Endothelial cell of umbilical vein (primary cell): Measurements from ENCODE around the gene ARHGAP15. TPM values are rescaled to one million over a fixed set of nuclear protein-coding genes. Genes with fewer than 3 reads are reported as not detected.

ENCODE experiments used
- BruUV-seq: library from RNA; stranded (reverse); fragments of 400-500 nt; replicated peaks from 2 replicates; lab custom pipeline; 2021; lab: Mats Ljungman, UMichigan
- CTCF ChIA-PET: fragments of 300-600, 350-600 bp; sonication (Branson Sonifier 250); formaldehyde crosslinking; loops from one replicate; lab custom pipeline; 2021; ENCODE audit warnings: antibody characterized with exemption, inconsistent platforms; lab: Charles Lee
- POLR2A ChIA-PET: fragments of 300-600, 350-600 bp; sonication (Branson Sonifier 250); formaldehyde crosslinking; loops from one replicate; lab custom pipeline; 2021; ENCODE audit warnings: antibody characterized with exemption, inconsistent platforms; lab: Charles Lee
- DNase-seq: peaks from one replicate; pipeline ENCODE4 v3.0.0-alpha.2; 2011; ENCODE audit warnings: low read depth, low spot score
- FAIRE-seq: peaks from 2 replicates; lab custom pipeline; 2011; peaks lifted over from hg19 to GRCh38; lab: Jason Lieb, UNC
- H2AFZ ChIP-seq: 2 replicates; pipeline ENCODE4 v1.6.0; 2012; ENCODE audit warnings: low read depth, low read length, control low read depth, inconsistent platforms
- H3K27ac ChIP-seq: 2 replicates; pipeline ENCODE4 v1.5.1; 2011; ENCODE audit warnings: low read depth, mild to moderate bottlenecking, control low read depth, low read length, moderate library complexity; ENCODE audit not compliant: insufficient read depth
- H3K27me3 ChIP-seq, 2 experiments: 2 replicates each; pipeline versions ENCODE4 v1.6.0 to v1.6.1; 2011; ENCODE audit warnings: low read length in 2 of 2, mixed read lengths in 1 of 2; ENCODE audit not compliant: control insufficient read depth in 2 of 2, insufficient read depth in 2 of 2
- H3K36me3 ChIP-seq, 2 experiments: 2 replicates in 1 of 2; 3 replicates in 1 of 2; pipeline ENCODE4 v1.5.1; 2011; ENCODE audit warnings: low read length in 2 of 2, mild to moderate bottlenecking in 1 of 2, moderate library complexity in 1 of 2; ENCODE audit not compliant: control insufficient read depth in 2 of 2, insufficient read depth in 2 of 2; ENCODE audit errors: extremely low read depth in 1 of 2
- H3K4me1 ChIP-seq: 3 replicates; pipeline ENCODE4 v1.5.1; 2011; ENCODE audit warnings: mild to moderate bottlenecking, low read length; ENCODE audit not compliant: control insufficient read depth, insufficient read depth; ENCODE audit errors: extremely low read depth
- H3K4me2 ChIP-seq: 2 replicates; pipeline ENCODE4 v1.6.1; 2011; ENCODE audit warnings: low read length, control low read depth, mixed read lengths; ENCODE audit not compliant: insufficient read depth
- H3K4me3 ChIP-seq, 3 experiments: fragments of 200-600 bp in 1 of 3; sonication (generic), shearing (Covaris generic) in 1 of 3; replicated peaks in 1 of 3; 2 replicates each; pipeline ENCODE4 v1.5.1; 2011 to 2016; ENCODE audit warnings: control low read depth in 3 of 3, low read length in 3 of 3, mild to moderate bottlenecking in 2 of 3, inconsistent platforms in 1 of 3, low read depth in 1 of 3, moderate library complexity in 1 of 3; ENCODE audit not compliant: insufficient read depth in 1 of 3
- H3K79me2 ChIP-seq: 2 replicates; pipeline ENCODE4 v1.6.0; 2012; ENCODE audit warnings: low read length, inconsistent platforms; ENCODE audit not compliant: control insufficient read depth, insufficient read depth
- H3K9ac ChIP-seq: replicated peaks from 2 replicates; pipeline ENCODE3; 2011; ENCODE audit warnings: low read length, control low read depth; ENCODE audit not compliant: insufficient read depth; ENCODE audit errors: extremely low read depth
- H3K9me1 ChIP-seq: replicated peaks from 3 replicates; pipeline ENCODE4 v1.6.0; 2011; ENCODE audit warnings: mild to moderate bottlenecking, low read length; ENCODE audit not compliant: control insufficient read depth, insufficient read depth; ENCODE audit errors: extremely low read depth
- H3K9me3 ChIP-seq: replicated peaks from 2 replicates; pipeline ENCODE4 v1.5.1; 2012; ENCODE audit warnings: low read length, inconsistent platforms; ENCODE audit not compliant: control insufficient read depth, insufficient read depth
- H4K20me1 ChIP-seq: replicated peaks from 2 replicates; pipeline ENCODE3; 2011; ENCODE audit warnings: mild to moderate bottlenecking, low read length; ENCODE audit not compliant: control insufficient read depth, insufficient read depth; ENCODE audit errors: extremely low read depth
- CTCF ChIP-seq, 2 donors: IDR thresholded peaks; 1 replicate in 1 of 2; 2 replicates in 1 of 2; pipeline ENCODE4 v1.5.1; 2011; ENCODE audit warnings: low read length in 2 of 2, mild to moderate bottlenecking in 2 of 2, moderate library complexity in 2 of 2, control low read depth in 1 of 2, inconsistent platforms in 1 of 2, low read depth in 1 of 2; ENCODE audit not compliant: insufficient read depth in 1 of 2; ENCODE audit errors: extremely low read depth in 1 of 2
- EZH2 ChIP-seq: IDR thresholded peaks from 2 replicates; pipeline ENCODE4 v1.6.1; 2012; ENCODE audit warnings: borderline replicate concordance, low read depth, mild to moderate bottlenecking, moderate library complexity, low read length, inconsistent platforms; ENCODE audit not compliant: severe bottlenecking
- FOS ChIP-seq: IDR thresholded peaks from 2 replicates; pipeline ENCODE4 v1.6.1; 2011; ENCODE audit warnings: mild to moderate bottlenecking, low read length, moderate library complexity, borderline replicate concordance; ENCODE audit not compliant: insufficient read depth
- GATA2 ChIP-seq: IDR thresholded peaks from 2 replicates; pipeline ENCODE4 v1.7.0; 2011; ENCODE audit warnings: low read depth, mild to moderate bottlenecking, moderate library complexity, mixed read lengths, low read length; ENCODE audit not compliant: insufficient read length, insufficient read depth
- JUN ChIP-seq: IDR thresholded peaks from 2 replicates; pipeline ENCODE4 v1.6.1; 2011; ENCODE audit warnings: borderline replicate concordance, low read depth; ENCODE audit not compliant: insufficient read length, insufficient read depth
- MYC ChIP-seq: IDR thresholded peaks from one replicate; pipeline ENCODE4 v1.6.1; 2011; ENCODE audit warnings: mild to moderate bottlenecking, low read depth, low read length
- POLR2A ChIP-seq: IDR thresholded peaks from 2 replicates; pipeline ENCODE4 v1.6.1; 2012; ENCODE audit warnings: low read depth, mild to moderate bottlenecking, control low read depth, low read length
- POLR2AphosphoS5 ChIP-seq: IDR thresholded peaks from 2 replicates; pipeline ENCODE4 v1.6.1; 2012; ENCODE audit warnings: low read depth, mild to moderate bottlenecking, control low read depth, low read length, moderate library complexity; ENCODE audit not compliant: insufficient read depth
- dilution Hi-C: fragments of 300-500 bp; cut with MboI; formaldehyde crosslinking; loops from one replicate; pipeline ENCODE4 v1.15.0; 2019; ENCODE audit warnings: low sequenced_read_pairs; ENCODE audit not compliant: extremely low pct_ligation_motif_present
- intact Hi-C: fragments of 100-400 bp; cut with micrococcal nuclease; formaldehyde crosslinking; loops from one replicate; pipeline ENCODE4 v1.10.0; 2022
- polyA plus RNA-seq, 4 experiments: library from polyadenylated mRNA; depleted of rRNA in 3 of 4; stranded (reverse) in 3 of 4; unstranded in 1 of 4; fragments of >200 nt; gene quantifications; 2 replicates each; pipeline versions ENCODE4 v1.2.1 to v1.2.3, GENCODE V29; 2011 to 2012; ENCODE audit warnings: missing spikeins in 1 of 4
- total RNA-seq: library from RNA; stranded (reverse); gene quantifications from 2 replicates; pipeline ENCODE4 v1.2.3, GENCODE V29; 2021
- TF ChIP-seq, protein P1 (sequence below): IDR thresholded peaks from 2 replicates; pipeline ENCODE4 v1.6.1; 2011; ENCODE audit not compliant: insufficient read depth, insufficient read length

ARHGAP15 gene
- total and polyA plus RNA-seq, 2 donors (not counting 3 experiments of a cell fraction or from before 2014, with no cell fraction given): not detected

GRCh38 chr2:143533846-143534245, 404.6 kb downstream of the ARHGAP15 start:
- no peak overlapping the region for H2AFZ ChIP-seq
- no TSS peak for BruUV-seq
- no peaks in the 10 kb centered on the region for H3K9me3 ChIP-seq
- no peak overlapping the region for H3K4me3 ChIP-seq
- H3K4me1 ChIP-seq: no peaks in the 10 kb centered on the region
- H4K20me1 ChIP-seq: no peaks in the 10 kb centered on the region
- DNase-seq (no peak), FAIRE-seq (no peak)
- no peaks in the 10 kb centered on the region for H3K79me2 ChIP-seq
- intact Hi-C loops (no loop called here), dilution Hi-C loops (no loop called here)
- POLR2A ChIA-PET: no interaction called here
- no peaks in the 10 kb centered on the region for H3K9me1 ChIP-seq
- CTCF ChIA-PET: no interaction called here
- no peak overlapping the region for H3K4me2 ChIP-seq
- H3K9ac ChIP-seq: no peak overlapping the region
- TF ChIP-seq POLR2AphosphoS5 (no peak), MYC (no peak), JUN (no peak), EZH2 (no peak), FOS (no peak), GATA2 (no peak), CTCF (IDR thresholded peaks at IDR 0.05; ENCODE audit: extremely low read depth in 1 of 2, insufficient read depth in 1 of 2, low read depth in 1 of 2, low read length in 2 of 2) (no peak), POLR2A (no peak)
- TF ChIP-seq, protein P1, sequence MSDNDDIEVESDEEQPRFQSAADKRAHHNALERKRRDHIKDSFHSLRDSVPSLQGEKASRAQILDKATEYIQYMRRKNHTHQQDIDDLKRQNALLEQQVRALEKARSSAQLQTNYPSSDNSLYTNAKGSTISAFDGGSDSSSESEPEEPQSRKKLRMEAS: no peak
- H3K27me3 ChIP-seq: no peaks in the 10 kb centered on the region
- no peak overlapping the region for H3K27ac ChIP-seq
- H3K36me3 ChIP-seq: no peaks in the 10 kb centered on the region
